Posterior cingulate gyrus (tissue), 11 donors: ENCODE results near the gene RASA2.
"Not testable (repeated sequence)": the region's sequence is repeated elsewhere in the genome, so short reads cannot be mapped to it uniquely, and the experiment has no call there.

Experiments
- DNase-seq, 10 donors: peaks; one replicate each; pipeline versions ENCODE4 v3.0.0 to v3.0.0-alpha.2; 2020 to 2021; ENCODE audit warnings: mixed read lengths in 3 of 10
- intact Hi-C: fragments of 100-400 bp; cut with DNase I; formaldehyde crosslinking; loops from one replicate; pipeline ENCODE4 v1.15.1; 2023

The RASA2 gene

DNA sequence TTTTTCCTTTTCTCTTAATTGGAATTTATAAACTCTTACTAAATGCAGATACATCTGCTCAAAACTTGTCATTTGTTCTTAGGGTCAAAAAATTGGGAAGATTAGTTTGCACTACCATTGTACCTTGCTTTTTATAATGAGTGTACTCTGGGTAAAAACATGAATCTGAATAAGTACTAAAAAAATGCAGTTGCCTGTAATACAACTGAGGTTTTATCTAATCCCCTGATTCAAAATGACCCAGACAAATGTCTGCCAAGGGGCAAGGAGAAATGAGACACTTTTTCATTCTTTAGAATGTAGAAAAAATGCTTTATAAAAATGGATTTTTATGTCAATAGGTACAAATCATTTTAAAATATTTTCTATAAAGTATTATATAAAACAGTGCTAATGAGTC is 42.4 kb downstream of the RASA2 start:
- intact Hi-C loops: no loop called here
- DNase-seq: no peak

GRCh38 chr3:141529717-141530414 is 43.0 kb downstream of the RASA2 start:
- intact Hi-C loops: no loop called here
- no peak for DNase-seq

DNA sequence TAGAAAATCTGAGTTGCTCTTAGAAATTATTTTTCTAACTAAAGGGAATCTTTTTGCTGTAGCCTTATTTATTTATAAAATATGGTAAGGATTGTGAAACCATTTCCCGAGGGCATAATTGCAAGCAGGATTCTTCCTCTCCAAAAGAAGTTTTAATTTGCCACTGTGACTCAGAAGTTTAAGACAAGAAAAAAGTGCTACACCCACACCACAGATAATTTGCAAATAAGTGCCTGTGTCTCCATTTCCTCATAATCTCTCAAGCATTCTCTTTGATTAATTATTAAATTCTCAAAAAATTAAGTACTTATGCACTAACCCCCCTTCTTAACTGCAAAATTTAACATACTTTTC is 43.6 kb downstream of the RASA2 start:
- DNase-seq: no peak
- intact Hi-C loops: no loop called here

GRCh38 chr3:141532609-141533008 is 45.8 kb downstream of the RASA2 start:
- intact Hi-C loops: no loop called here
- DNase-seq: no peak

DNA sequence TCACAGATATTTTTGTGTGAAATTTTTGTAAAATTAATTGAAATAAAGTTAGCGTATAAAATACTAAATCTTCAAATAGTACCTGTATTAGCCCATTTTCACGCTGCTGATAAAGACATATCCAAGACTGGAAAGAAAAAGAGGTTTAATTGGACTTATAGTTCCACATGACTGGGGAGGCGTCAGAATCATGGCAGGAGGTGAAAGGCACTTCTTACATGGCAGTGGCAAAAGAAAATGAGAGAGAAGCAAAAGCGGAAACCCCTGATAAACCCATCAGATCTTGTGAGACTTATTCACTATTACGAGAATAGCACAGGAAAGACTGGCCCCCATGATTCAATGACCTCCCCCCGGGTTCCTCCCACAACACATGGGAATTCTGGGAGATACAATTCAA is 49.2 kb downstream of the RASA2 start:
- DNase-seq, intact Hi-C loops: not testable (repeated sequence)

DNA sequence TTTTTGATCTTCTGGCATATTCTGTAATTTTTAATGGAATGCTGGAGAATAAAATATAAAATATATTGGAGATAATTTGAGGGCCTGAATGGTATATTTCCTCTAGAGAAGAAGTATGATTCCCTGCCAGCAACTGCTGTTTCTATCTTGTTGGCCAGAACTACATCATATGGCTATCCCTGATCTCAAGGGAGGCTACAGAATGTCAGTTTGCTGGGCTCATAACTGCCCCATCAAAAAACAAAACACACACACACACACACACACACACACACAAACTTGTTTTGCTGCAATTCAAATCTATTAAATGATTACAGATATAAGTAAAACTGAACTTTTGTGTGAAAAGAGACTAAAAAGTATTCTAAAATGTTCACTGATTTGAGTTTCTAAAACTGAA is 51.0 kb downstream of the RASA2 start:
- intact Hi-C loops: no loop called here
- no peak for DNase-seq

- DNase-seq: no peak
- intact Hi-C loops: no loop called here
These were observed 51.9 kb downstream of the RASA2 start for GRCh38 chr3:141538568-141539240.

GRCh38 chr3:141539431-141540187 is 52.8 kb downstream of the RASA2 start:
- intact Hi-C loops: no loop called here
- DNase-seq: no peak

GRCh38 chr3:141540531-141540930 is 53.7 kb downstream of the RASA2 start:
- intact Hi-C loops: no loop called here

GRCh38 chr3:141542202-141542969 is 55.6 kb downstream of the RASA2 start:
- intact Hi-C loops: no loop called here
- no peak for DNase-seq

More at GRCh38 chr3:141540531-141540930, 53.7 kb downstream of the RASA2 start:
- no peak for DNase-seq

DNA sequence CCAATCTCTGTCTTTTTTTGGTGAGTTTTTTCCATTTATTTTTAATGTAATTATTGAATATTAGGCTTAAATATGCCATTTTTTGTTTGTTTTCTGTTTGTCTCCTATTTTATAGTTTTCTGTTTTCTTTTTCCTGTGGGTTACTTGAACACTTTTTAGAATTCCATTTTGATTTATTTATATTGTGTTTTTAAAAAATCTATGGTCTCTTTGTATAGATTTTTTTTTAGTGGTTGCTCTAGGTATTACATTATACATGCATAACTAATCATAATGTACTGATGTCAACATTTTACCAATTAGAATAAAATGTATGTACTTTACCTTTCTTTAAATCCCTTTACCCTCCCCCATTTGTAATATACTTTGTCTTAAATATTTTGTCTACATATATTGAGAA is 56.2 kb downstream of the RASA2 start:
- intact Hi-C loops: no loop called here
- no peak for DNase-seq

GRCh38 chr3:141544697-141545096 is 57.9 kb downstream of the RASA2 start:
- intact Hi-C loops: no loop called here
- no peak for DNase-seq

DNA sequence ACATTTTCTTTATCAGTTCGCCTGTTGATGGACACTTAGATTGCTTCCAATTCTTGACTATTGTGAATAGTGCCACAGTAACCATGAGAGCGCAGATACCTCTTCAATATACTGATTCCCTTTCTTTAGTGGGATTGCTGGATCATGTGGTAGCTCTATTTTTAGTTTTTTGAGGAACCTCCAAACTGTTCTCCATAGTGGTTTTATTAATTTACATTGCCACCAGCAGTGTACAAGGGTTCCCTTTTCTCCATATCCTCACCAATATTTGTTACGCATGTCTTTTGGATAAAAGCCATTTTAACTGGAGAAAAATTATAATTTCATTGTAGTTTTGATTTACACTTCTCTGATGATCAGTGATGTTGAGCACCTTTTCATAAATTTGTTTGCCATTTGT is 59.3 kb downstream of the RASA2 start:
- intact Hi-C loops: no loop called here
- DNase-seq: no peak

DNA sequence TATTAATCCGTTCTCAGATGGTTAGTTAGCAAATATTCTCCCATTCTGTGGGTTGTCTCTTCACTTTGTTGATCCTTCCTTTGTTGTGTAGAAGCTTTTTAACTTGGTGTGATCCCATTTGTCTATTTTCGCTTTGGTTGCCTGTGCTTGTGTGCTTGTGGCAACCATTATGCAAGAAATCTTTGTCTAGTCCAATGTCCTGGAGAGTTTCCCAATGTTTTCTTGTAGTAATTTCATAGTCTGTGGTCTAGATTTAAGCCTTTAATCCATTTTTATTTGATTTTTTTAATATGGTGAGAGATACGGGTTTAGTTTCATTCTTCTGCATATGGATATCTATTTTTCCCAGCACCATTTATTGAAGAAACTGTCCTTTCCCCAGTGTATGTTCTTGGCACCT is 59.8 kb downstream of the RASA2 start:
- no peak for DNase-seq
- intact Hi-C loops: no loop called here

- DNase-seq: no peak
- intact Hi-C loops: no loop called here
These were observed 61.0 kb downstream of the RASA2 start for GRCh38 chr3:141547791-141548190.

DNA sequence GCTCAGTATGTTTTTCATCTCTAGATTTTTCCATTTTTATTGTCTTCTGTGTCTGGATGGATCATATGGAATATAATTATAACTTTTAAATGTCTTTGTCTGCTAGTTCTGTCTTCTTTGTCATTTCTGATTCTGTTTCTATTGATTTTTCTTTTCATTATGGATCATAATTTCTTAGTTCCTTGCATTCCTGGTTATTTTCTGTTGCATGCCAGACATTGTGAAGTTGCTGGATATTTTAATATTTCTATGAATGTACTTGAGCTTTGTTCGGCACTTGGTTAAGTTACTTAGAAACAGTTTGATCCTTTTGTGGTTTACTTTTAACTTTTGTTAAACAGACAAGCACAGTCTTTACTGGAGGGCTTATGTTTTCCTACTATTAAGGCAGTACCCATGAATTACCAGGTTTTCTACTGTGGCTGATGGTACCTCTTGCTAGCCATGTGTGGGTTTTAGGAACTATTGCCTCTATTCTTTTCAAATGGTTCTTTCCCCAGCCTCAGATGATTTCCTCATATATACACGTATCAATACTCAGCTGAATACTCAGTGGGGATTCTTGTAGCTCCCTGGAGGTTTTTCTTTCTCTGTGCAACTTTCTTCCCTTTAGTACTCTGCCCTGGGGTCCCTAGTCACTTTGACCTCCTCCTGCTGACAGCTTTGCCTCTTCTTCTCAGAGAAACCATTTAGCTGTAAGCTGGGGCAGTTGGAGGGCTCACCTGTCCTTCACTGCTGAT is 64.3 kb downstream of the RASA2 start:
- intact Hi-C loops: no loop called here
- no peak for DNase-seq

DNA sequence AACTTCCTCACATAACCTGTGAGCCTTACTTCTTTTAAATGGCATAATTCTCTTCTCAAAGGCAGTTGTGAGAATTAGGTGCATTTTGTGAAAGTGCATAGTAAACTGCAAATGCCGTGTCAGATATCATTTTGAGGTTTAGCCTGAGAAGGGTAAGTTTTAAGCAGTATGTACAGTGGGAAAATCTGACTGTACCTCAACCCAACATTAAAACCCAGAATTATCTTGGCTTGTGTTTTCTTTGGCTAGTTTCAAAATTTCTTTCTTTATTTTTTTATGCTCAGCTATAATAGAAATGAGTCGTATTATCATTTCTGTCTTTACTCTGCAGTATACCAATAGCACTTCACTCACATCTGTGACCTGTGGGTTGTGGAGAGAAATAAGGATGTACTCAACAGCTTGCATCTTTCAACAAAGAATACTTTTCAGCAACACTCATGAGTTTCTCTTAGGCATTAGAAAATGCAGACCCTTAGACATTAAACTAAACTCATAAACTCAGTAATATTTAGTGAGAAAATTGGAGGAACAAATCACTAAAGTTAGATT is 65.7 kb downstream of the RASA2 start:
- intact Hi-C loops: no loop called here
- DNase-seq: no peak

DNA sequence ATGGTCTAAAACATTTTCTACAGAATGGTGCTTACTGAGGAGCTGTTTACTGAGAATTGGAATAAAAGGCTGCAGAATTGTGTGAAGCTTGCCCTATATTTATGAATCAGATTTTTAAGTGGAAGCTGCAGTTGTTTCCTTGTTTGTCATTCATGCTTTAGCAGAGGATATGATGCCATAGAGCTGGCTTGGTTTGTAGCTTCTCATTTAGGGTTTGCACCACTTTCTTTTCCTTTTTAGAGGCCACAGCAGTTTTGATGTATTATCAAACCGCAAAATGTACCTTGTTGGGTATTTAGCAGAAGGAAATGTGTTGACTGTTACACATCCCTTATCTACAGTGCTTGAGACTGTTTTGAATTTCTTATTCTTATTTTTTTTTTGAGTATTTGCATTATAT is 66.2 kb downstream of the RASA2 start:
- intact Hi-C loops: no loop called here
- DNase-seq: no peak

GRCh38 chr3:141556034-141556433 is 69.2 kb downstream of the RASA2 start:
- no peak for DNase-seq
- intact Hi-C loops: no loop called here
